ENCODE results near the gene BANF2. TPM values are rescaled to one million over a fixed set of nuclear protein-coding genes. Genes with fewer than 3 reads are reported as not detected.

Gene BANF2
- total and polyA plus RNA-seq, 2 of the 8 experiments (the other 6 are each of a cell fraction or from before 2014, with no cell fraction given) = not detected

- TF ChIP-seq, protein P1, sequence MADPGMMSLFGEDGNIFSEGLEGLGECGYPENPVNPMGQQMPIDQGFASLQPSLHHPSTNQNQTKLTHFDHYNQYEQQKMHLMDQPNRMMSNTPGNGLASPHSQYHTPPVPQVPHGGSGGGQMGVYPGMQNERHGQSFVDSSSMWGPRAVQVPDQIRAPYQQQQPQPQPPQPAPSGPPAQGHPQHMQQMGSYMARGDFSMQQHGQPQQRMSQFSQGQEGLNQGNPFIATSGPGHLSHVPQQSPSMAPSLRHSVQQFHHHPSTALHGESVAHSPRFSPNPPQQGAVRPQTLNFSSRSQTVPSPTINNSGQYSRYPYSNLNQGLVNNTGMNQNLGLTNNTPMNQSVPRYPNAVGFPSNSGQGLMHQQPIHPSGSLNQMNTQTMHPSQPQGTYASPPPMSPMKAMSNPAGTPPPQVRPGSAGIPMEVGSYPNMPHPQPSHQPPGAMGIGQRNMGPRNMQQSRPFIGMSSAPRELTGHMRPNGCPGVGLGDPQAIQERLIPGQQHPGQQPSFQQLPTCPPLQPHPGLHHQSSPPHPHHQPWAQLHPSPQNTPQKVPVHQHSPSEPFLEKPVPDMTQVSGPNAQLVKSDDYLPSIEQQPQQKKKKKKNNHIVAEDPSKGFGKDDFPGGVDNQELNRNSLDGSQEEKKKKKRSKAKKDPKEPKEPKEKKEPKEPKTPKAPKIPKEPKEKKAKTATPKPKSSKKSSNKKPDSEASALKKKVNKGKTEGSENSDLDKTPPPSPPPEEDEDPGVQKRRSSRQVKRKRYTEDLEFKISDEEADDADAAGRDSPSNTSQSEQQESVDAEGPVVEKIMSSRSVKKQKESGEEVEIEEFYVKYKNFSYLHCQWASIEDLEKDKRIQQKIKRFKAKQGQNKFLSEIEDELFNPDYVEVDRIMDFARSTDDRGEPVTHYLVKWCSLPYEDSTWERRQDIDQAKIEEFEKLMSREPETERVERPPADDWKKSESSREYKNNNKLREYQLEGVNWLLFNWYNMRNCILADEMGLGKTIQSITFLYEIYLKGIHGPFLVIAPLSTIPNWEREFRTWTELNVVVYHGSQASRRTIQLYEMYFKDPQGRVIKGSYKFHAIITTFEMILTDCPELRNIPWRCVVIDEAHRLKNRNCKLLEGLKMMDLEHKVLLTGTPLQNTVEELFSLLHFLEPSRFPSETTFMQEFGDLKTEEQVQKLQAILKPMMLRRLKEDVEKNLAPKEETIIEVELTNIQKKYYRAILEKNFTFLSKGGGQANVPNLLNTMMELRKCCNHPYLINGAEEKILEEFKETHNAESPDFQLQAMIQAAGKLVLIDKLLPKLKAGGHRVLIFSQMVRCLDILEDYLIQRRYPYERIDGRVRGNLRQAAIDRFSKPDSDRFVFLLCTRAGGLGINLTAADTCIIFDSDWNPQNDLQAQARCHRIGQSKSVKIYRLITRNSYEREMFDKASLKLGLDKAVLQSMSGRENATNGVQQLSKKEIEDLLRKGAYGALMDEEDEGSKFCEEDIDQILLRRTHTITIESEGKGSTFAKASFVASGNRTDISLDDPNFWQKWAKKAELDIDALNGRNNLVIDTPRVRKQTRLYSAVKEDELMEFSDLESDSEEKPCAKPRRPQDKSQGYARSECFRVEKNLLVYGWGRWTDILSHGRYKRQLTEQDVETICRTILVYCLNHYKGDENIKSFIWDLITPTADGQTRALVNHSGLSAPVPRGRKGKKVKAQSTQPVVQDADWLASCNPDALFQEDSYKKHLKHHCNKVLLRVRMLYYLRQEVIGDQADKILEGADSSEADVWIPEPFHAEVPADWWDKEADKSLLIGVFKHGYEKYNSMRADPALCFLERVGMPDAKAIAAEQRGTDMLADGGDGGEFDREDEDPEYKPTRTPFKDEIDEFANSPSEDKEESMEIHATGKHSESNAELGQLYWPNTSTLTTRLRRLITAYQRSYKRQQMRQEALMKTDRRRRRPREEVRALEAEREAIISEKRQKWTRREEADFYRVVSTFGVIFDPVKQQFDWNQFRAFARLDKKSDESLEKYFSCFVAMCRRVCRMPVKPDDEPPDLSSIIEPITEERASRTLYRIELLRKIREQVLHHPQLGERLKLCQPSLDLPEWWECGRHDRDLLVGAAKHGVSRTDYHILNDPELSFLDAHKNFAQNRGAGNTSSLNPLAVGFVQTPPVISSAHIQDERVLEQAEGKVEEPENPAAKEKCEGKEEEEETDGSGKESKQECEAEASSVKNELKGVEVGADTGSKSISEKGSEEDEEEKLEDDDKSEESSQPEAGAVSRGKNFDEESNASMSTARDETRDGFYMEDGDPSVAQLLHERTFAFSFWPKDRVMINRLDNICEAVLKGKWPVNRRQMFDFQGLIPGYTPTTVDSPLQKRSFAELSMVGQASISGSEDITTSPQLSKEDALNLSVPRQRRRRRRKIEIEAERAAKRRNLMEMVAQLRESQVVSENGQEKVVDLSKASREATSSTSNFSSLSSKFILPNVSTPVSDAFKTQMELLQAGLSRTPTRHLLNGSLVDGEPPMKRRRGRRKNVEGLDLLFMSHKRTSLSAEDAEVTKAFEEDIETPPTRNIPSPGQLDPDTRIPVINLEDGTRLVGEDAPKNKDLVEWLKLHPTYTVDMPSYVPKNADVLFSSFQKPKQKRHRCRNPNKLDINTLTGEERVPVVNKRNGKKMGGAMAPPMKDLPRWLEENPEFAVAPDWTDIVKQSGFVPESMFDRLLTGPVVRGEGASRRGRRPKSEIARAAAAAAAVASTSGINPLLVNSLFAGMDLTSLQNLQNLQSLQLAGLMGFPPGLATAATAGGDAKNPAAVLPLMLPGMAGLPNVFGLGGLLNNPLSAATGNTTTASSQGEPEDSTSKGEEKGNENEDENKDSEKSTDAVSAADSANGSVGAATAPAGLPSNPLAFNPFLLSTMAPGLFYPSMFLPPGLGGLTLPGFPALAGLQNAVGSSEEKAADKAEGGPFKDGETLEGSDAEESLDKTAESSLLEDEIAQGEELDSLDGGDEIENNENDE (IDR thresholded peaks at IDR 0.05; ENCODE audit: insufficient replicate concordance, low read length) = no peak
- no peak for TF ChIP-seq POLR2AphosphoS5 (IDR thresholded peaks at IDR 0.05; ENCODE audit: low read depth, low read length)
- no peak for TF ChIP-seq E2F6 (IDR thresholded peaks at IDR 0.05)
- TF ChIP-seq CBX5 (IDR thresholded peaks at IDR 0.05; ENCODE audit: low read depth, low read length) = no peak
- TF ChIP-seq SRF (IDR thresholded peaks at IDR 0.05; ENCODE audit: low read depth, low read length) = no peak
- no peak for TF ChIP-seq ATF2 (IDR thresholded peaks at IDR 0.05; ENCODE audit: low read length)
- no peak for TF ChIP-seq GABPA (IDR thresholded peaks at IDR 0.05; ENCODE audit: borderline replicate concordance, insufficient read depth, low read length)
- no peak for TF ChIP-seq SP2 (IDR thresholded peaks at IDR 0.05; ENCODE audit: low read length)
- no peak for TF ChIP-seq TEAD4 (IDR thresholded peaks at IDR 0.05; ENCODE audit: low read depth, low read length)
- TF ChIP-seq POU5F1 (IDR thresholded peaks at IDR 0.05; ENCODE audit: low read depth, low read length) = no peak
Observed at GRCh38 chr20:17765017-17765416, 65.3 kb downstream of the BANF2 start (continued).
